ENCODE data around the gene HOXA6.

Gene HOXA6

GRCh38 chr7:27182285-27182841, 34.8 kb upstream of the HOXA6 start:
- H3K27me3 ChIP-seq (ENCODE audit: insufficient read depth, poor library complexity, severe bottlenecking) = peaks cover 55% of the 10 kb centered on the region
- H3K27ac ChIP-seq (replicated peaks) = no peak overlapping the region
- H3K4me3 ChIP-seq (replicated peaks; ENCODE audit: insufficient read depth, low read length) = no peak overlapping the region
- no peak for DNase-seq (ENCODE audit: low read depth in 1 of 2, low spot score in 1 of 2)
- TF ChIP-seq SPI1 (IDR thresholded peaks at IDR 0.05; ENCODE audit: borderline replicate concordance, low read depth) = no peak
- no peak for TF ChIP-seq POLR2AphosphoS5 (IDR thresholded peaks at IDR 0.05; ENCODE audit: low read depth)
- TF ChIP-seq, protein P1, sequence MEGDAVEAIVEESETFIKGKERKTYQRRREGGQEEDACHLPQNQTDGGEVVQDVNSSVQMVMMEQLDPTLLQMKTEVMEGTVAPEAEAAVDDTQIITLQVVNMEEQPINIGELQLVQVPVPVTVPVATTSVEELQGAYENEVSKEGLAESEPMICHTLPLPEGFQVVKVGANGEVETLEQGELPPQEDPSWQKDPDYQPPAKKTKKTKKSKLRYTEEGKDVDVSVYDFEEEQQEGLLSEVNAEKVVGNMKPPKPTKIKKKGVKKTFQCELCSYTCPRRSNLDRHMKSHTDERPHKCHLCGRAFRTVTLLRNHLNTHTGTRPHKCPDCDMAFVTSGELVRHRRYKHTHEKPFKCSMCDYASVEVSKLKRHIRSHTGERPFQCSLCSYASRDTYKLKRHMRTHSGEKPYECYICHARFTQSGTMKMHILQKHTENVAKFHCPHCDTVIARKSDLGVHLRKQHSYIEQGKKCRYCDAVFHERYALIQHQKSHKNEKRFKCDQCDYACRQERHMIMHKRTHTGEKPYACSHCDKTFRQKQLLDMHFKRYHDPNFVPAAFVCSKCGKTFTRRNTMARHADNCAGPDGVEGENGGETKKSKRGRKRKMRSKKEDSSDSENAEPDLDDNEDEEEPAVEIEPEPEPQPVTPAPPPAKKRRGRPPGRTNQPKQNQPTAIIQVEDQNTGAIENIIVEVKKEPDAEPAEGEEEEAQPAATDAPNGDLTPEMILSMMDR (IDR thresholded peaks at IDR 0.05; ENCODE audit: insufficient read depth, low read length) = no peak
- TF ChIP-seq, protein P2, sequence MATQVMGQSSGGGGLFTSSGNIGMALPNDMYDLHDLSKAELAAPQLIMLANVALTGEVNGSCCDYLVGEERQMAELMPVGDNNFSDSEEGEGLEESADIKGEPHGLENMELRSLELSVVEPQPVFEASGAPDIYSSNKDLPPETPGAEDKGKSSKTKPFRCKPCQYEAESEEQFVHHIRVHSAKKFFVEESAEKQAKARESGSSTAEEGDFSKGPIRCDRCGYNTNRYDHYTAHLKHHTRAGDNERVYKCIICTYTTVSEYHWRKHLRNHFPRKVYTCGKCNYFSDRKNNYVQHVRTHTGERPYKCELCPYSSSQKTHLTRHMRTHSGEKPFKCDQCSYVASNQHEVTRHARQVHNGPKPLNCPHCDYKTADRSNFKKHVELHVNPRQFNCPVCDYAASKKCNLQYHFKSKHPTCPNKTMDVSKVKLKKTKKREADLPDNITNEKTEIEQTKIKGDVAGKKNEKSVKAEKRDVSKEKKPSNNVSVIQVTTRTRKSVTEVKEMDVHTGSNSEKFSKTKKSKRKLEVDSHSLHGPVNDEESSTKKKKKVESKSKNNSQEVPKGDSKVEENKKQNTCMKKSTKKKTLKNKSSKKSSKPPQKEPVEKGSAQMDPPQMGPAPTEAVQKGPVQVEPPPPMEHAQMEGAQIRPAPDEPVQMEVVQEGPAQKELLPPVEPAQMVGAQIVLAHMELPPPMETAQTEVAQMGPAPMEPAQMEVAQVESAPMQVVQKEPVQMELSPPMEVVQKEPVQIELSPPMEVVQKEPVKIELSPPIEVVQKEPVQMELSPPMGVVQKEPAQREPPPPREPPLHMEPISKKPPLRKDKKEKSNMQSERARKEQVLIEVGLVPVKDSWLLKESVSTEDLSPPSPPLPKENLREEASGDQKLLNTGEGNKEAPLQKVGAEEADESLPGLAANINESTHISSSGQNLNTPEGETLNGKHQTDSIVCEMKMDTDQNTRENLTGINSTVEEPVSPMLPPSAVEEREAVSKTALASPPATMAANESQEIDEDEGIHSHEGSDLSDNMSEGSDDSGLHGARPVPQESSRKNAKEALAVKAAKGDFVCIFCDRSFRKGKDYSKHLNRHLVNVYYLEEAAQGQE (IDR thresholded peaks at IDR 0.05; ENCODE audit: insufficient replicate concordance, low read depth) = no peak
- TF ChIP-seq GABPA (IDR thresholded peaks at IDR 0.05; ENCODE audit: low read depth) = no peak

GRCh38 chr7:27181795-27182275, 34.3 kb upstream of the HOXA6 start:
- Histone ChIP-seq H3K27ac (replicated peaks) (no peak overlapping the region), H3K27me3 (ENCODE audit: insufficient read depth, poor library complexity, severe bottlenecking) (peaks cover 50% of the 10 kb centered on the region), H3K4me3 (replicated peaks; ENCODE audit: insufficient read depth, low read length) (no peak overlapping the region)
- DNase-seq (ENCODE audit: low read depth in 1 of 2, low spot score in 1 of 2) = no peak
- TF ChIP-seq SPI1 (IDR thresholded peaks at IDR 0.05; ENCODE audit: borderline replicate concordance, low read depth) (no peak), POLR2AphosphoS5 (IDR thresholded peaks at IDR 0.05; ENCODE audit: low read depth) (no peak), GABPA (IDR thresholded peaks at IDR 0.05; ENCODE audit: low read depth) (no peak)
- TF ChIP-seq, protein P1 (IDR thresholded peaks at IDR 0.05; ENCODE audit: insufficient read depth, low read length) = no peak
- TF ChIP-seq, protein P2 (IDR thresholded peaks at IDR 0.05; ENCODE audit: insufficient replicate concordance, low read depth) = no peak

DNA sequence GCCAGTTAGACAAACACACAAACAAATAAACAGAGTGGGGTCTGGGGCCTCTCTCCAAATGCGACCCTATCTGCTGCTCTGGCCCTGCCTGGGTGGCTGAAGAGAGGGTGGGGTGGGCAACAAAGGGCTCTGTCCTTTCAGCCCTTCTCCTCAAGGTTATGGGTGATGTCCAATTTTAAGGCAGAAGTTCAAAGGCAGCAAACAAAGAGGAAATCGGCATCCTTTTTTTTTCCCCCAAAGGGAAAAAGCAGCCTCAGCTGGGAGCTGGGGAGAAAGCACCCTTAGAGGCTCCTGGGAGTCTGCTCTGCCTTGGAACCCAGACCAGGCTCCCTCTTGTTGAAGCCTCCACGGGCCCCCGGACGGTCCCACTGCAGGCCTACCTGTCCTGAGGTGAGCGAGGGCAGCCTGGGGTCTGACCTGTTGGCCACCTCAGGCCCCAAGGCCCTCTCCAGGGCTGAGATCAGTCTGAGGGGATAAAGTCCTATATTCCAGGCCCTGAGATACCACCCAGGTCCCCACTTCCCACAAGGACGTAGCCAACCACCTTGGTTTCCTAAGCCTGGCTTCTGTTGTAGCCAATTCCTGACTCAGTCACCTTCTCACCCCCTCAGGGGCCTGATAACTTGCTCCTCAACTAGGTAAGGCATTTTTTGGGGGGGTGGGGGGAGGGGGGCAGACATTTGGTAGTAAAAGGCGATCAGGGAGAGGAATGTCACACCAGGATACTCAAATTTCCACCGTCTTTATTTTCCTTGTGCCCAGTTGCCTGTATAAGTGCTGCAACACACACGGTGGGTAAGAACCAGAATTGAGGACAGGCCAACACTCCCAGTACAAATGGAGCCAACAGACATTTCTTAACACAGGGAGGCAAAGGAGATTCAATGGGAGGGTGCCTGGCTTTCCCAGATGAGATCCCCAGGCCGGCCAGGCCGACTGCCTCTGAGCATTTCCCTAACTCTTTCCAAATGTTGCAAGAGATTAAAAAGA, 33.2 kb upstream of the HOXA6 start:
- Histone ChIP-seq H3K27ac (replicated peaks) (no peak overlapping the region), H3K4me3 (replicated peaks; ENCODE audit: insufficient read depth, low read length) (no peak overlapping the region), H3K27me3 (ENCODE audit: insufficient read depth, poor library complexity, severe bottlenecking) (peaks cover 42% of the 10 kb centered on the region)
- no peak for DNase-seq (ENCODE audit: low read depth in 1 of 2, low spot score in 1 of 2)
- no peak for TF ChIP-seq GABPA (IDR thresholded peaks at IDR 0.05; ENCODE audit: low read depth)
- TF ChIP-seq POLR2AphosphoS5 (IDR thresholded peaks at IDR 0.05; ENCODE audit: low read depth) = no peak
- TF ChIP-seq, protein P1 (IDR thresholded peaks at IDR 0.05; ENCODE audit: insufficient read depth, low read length) = no peak
- TF ChIP-seq SPI1 (IDR thresholded peaks at IDR 0.05; ENCODE audit: borderline replicate concordance, low read depth) = no peak
- TF ChIP-seq, protein P2 (IDR thresholded peaks at IDR 0.05; ENCODE audit: insufficient replicate concordance, low read depth) = no peak
